H1 (cell line): ENCODE data around the gene OXSR1. TPM values are rescaled to one million over a fixed set of nuclear protein-coding genes. Genes with fewer than 3 reads are reported as not detected.

Source experiments
- CTCF ChIA-PET: fragments of 300-600 bp; sonication (Branson Sonifier 250); formaldehyde crosslinking; loops from one replicate; lab custom pipeline; 2021; ENCODE audit not compliant: partially characterized antibody; lab: Charles Lee
- POLR2A ChIA-PET: fragments of 300-600 bp; sonication (Branson Sonifier 250); formaldehyde crosslinking; loops from one replicate; lab custom pipeline; 2021; ENCODE audit warnings: inconsistent platforms; ENCODE audit not compliant: partially characterized antibody; lab: Charles Lee
- DNase-seq, 2 experiments: peaks; one replicate each; pipeline versions ENCODE4 v3.0.0 to v3.0.0-alpha.2; 2010 to 2022; ENCODE audit warnings: low spot score in 2 of 2, low read depth in 1 of 2, mixed read lengths in 1 of 2
- FAIRE-seq: peaks from 2 replicates; lab custom pipeline; 2011; peaks lifted over from hg19 to GRCh38; lab: Jason Lieb, UNC
- H2AFZ ChIP-seq: 2 replicates; pipeline ENCODE4 v1.8.1; 2012; ENCODE audit warnings: low read length, inconsistent platforms
- H2AK5ac ChIP-seq: 2 replicates; pipeline ENCODE4 v1.6.1; 2013; ENCODE audit warnings: low read depth, low read length
- H2BK120ac ChIP-seq: replicated peaks from 2 replicates; pipeline ENCODE3; 2013; ENCODE audit warnings: low read depth, low read length, inconsistent platforms
- H2BK12ac ChIP-seq: 2 replicates; pipeline ENCODE4 v1.6.1; 2013; ENCODE audit warnings: low read depth, low read length
- H2BK15ac ChIP-seq: 2 replicates; pipeline ENCODE4 v1.6.1; 2013; ENCODE audit warnings: low read length
- H2BK20ac ChIP-seq: 2 replicates; pipeline ENCODE4 v1.6.1; 2013; ENCODE audit warnings: low read length
- H2BK5ac ChIP-seq: 2 replicates; pipeline ENCODE4 v1.6.1; 2013; ENCODE audit warnings: low read depth, low read length
- H3K14ac ChIP-seq: 2 replicates; pipeline ENCODE4 v1.6.1; 2013; ENCODE audit warnings: inconsistent platforms; ENCODE audit not compliant: insufficient read length
- H3K18ac ChIP-seq: 2 replicates; pipeline ENCODE4 v1.6.1; 2013; ENCODE audit warnings: low read length; ENCODE audit errors: extremely low read depth
- H3K23ac ChIP-seq: 2 replicates; pipeline ENCODE4 v1.6.1; 2013; ENCODE audit warnings: inconsistent platforms; ENCODE audit not compliant: insufficient read length
- H3K23me2 ChIP-seq: 2 replicates; pipeline ENCODE4 v1.6.1; 2013; ENCODE audit warnings: low read depth, low read length
- H3K27ac ChIP-seq: 2 replicates; pipeline ENCODE4 v1.6.1; 2011; ENCODE audit warnings: low read depth, low read length, inconsistent platforms
- H3K27me3 ChIP-seq, 4 experiments: replicated peaks in 1 of 4; 1 replicate in 1 of 4; 2 replicates in 3 of 4; pipeline versions ENCODE4 v1.6.1 to v1.8.1; 2011 to 2013; ENCODE audit warnings: low read length in 3 of 4, mild to moderate bottlenecking in 3 of 4, inconsistent platforms in 2 of 4, mixed read lengths in 2 of 4, moderate library complexity in 1 of 4; ENCODE audit not compliant: control insufficient read depth in 3 of 4, insufficient read depth in 3 of 4; ENCODE audit errors: extremely low read depth in 1 of 4
- H3K36me3 ChIP-seq, 4 experiments: 2 replicates each; pipeline versions ENCODE4 v1.6.1 to v1.8.1; 2011 to 2013; ENCODE audit warnings: mild to moderate bottlenecking in 4 of 4, low read length in 3 of 4, moderate library complexity in 2 of 4, control low read depth in 1 of 4, inconsistent platforms in 1 of 4; ENCODE audit not compliant: insufficient read depth in 4 of 4, control insufficient read depth in 2 of 4
- H3K4ac ChIP-seq: replicated peaks from 2 replicates; pipeline ENCODE3; 2013; ENCODE audit warnings: low read length, low read depth, mixed read lengths, inconsistent platforms; ENCODE audit not compliant: insufficient read length
- H3K4me1 ChIP-seq, 4 experiments: replicated peaks in 1 of 4; 1 replicate in 1 of 4; 2 replicates in 3 of 4; pipeline versions ENCODE4 v1.6.1 to v1.8.1; 2011 to 2013; ENCODE audit warnings: low read length in 3 of 4, inconsistent platforms in 2 of 4, mixed read lengths in 1 of 4; ENCODE audit not compliant: insufficient read depth in 4 of 4, control insufficient read depth in 3 of 4
- H3K4me2 ChIP-seq, 2 experiments: 2 replicates each; pipeline versions ENCODE4 v1.6.1 to v1.8.1; 2011 to 2013; ENCODE audit warnings: low read depth in 2 of 2, low read length in 2 of 2, control low read depth in 1 of 2, inconsistent platforms in 1 of 2, mild to moderate bottlenecking in 1 of 2; ENCODE audit not compliant: insufficient read depth in 1 of 2
- H3K4me3 ChIP-seq, 4 experiments: fragments of 200-600, 300-600 bp in 1 of 4; sonication (generic), shearing (Covaris generic), sonication (Bioruptor Twin) in 1 of 4; 2 replicates each; pipeline versions ENCODE4 v1.5.1 to v1.8.1; 2011 to 2016; ENCODE audit warnings: low read length in 4 of 4, low read depth in 3 of 4, control low read depth in 2 of 4, inconsistent platforms in 2 of 4, mild to moderate bottlenecking in 2 of 4, mixed read lengths in 1 of 4, moderate library complexity in 1 of 4; ENCODE audit not compliant: insufficient read depth in 2 of 4; ENCODE audit errors: extremely low read depth in 1 of 4
- H3K56ac ChIP-seq: replicated peaks from 2 replicates; pipeline ENCODE3; 2013; ENCODE audit warnings: low read depth, mild to moderate bottlenecking, mixed read lengths, low read length, inconsistent platforms; ENCODE audit not compliant: insufficient read length
- H3K79me1 ChIP-seq: 2 replicates; pipeline ENCODE4 v1.6.1; 2013; ENCODE audit warnings: low read depth, low read length, control low read depth
- H3K79me2 ChIP-seq, 2 experiments: 2 replicates each; pipeline versions ENCODE4 v1.6.1 to v1.8.1; 2012 to 2013; ENCODE audit warnings: low read length in 2 of 2, mild to moderate bottlenecking in 2 of 2, inconsistent platforms in 1 of 2; ENCODE audit not compliant: insufficient read depth in 2 of 2, control insufficient read depth in 1 of 2
- H3K9ac ChIP-seq, 4 experiments: replicated peaks in 1 of 4; 1 replicate in 1 of 4; 2 replicates in 3 of 4; pipeline versions ENCODE4 v1.6.1 to v1.8.1; 2011 to 2013; ENCODE audit warnings: low read depth in 3 of 4, low read length in 3 of 4, control low read depth in 2 of 4, mild to moderate bottlenecking in 2 of 4, moderate library complexity in 2 of 4, inconsistent platforms in 1 of 4; ENCODE audit errors: extremely low read depth in 1 of 4
- H3K9me3 ChIP-seq, 2 experiments: 2 replicates each; pipeline versions ENCODE4 v1.6.1 to v1.8.1; 2012 to 2013; ENCODE audit warnings: mild to moderate bottlenecking in 2 of 2, moderate library complexity in 2 of 2, control low read depth in 1 of 2, inconsistent platforms in 1 of 2, low read depth in 1 of 2, low read length in 1 of 2, mixed read lengths in 1 of 2; ENCODE audit not compliant: insufficient read depth in 2 of 2
- H4K20me1 ChIP-seq, 2 experiments: replicated peaks in 1 of 2; 2 replicates each; pipeline versions ENCODE3 to v1.8.1; 2011 to 2013; ENCODE audit warnings: inconsistent platforms in 2 of 2, low read length in 2 of 2, mild to moderate bottlenecking in 1 of 2; ENCODE audit not compliant: insufficient read depth in 2 of 2, control insufficient read depth in 1 of 2
- H4K5ac ChIP-seq: 2 replicates; pipeline ENCODE4 v1.6.1; 2013; ENCODE audit warnings: low read length, low read depth, mixed read lengths, inconsistent platforms; ENCODE audit not compliant: insufficient read length
- H4K8ac ChIP-seq: 2 replicates; pipeline ENCODE4 v1.8.0; 2013; ENCODE audit warnings: mild to moderate bottlenecking, moderate library complexity, low read length, inconsistent platforms; ENCODE audit not compliant: insufficient read depth; ENCODE audit errors: extremely low read depth
- H4K91ac ChIP-seq: replicated peaks from 2 replicates; pipeline ENCODE3; 2013; ENCODE audit warnings: low read length, mixed read lengths, inconsistent platforms; ENCODE audit not compliant: insufficient read length
- EP300 ChIP-seq, 2 experiments: IDR thresholded peaks; 1 replicate in 1 of 2; 2 replicates in 1 of 2; pipeline ENCODE4 v1.6.1; 2011 to 2012; ENCODE audit warnings: low read depth in 2 of 2, low read length in 2 of 2, mild to moderate bottlenecking in 2 of 2, borderline replicate concordance in 1 of 2, inconsistent platforms in 1 of 2, moderate library complexity in 1 of 2
- KDM1A ChIP-seq: fragments of 200-600, 300-600 bp; sonication (generic); IDR thresholded peaks from 2 replicates; pipeline ENCODE4 v1.7.1; 2016; ENCODE audit warnings: mild to moderate bottlenecking, low read length, borderline replicate concordance
- RNF2 ChIP-seq: fragments of 200-900, 300-1000 bp; sonication (generic); IDR thresholded peaks from 2 replicates; pipeline ENCODE4 v1.7.1; 2016; ENCODE audit warnings: borderline replicate concordance, low read depth, mild to moderate bottlenecking, antibody characterized with exemption, low read length; ENCODE audit not compliant: poor library complexity, severe bottlenecking; ENCODE audit errors: missing control alignments
- WGBS, 2 experiments: shearing (Covaris generic) in 1 of 2; methylation state at CpG; one replicate each; pipeline versions ENCODE4 v1.1.6 to v1.1.7; 2013 to 2015; ENCODE audit warnings: low lambda C conversion rate in 2 of 2, mixed read lengths in 2 of 2, inconsistent platforms in 1 of 2, low coverage in 1 of 2, missing lambda C conversion rate in 1 of 2; ENCODE audit not compliant: insufficient replicate concordance in 2 of 2, insufficient coverage in 1 of 2, insufficient read length in 1 of 2; ENCODE audit errors: extremely low coverage in 1 of 2, missing lambda C conversion rate in 1 of 2; 5-methylcytosine and 5-hydroxymethylcytosine counted together
- polyA plus RNA-seq, 7 experiments: library from polyadenylated mRNA; depleted of rRNA in 3 of 7; stranded (reverse) in 5 of 7; unstranded in 2 of 7; fragments of >200 nt in 5 of 7; fragments of 200-250 nt in 2 of 7; gene quantifications; 1 replicate in 5 of 7; 2 replicates in 1 of 7; 4 replicates in 1 of 7; pipeline versions ENCODE4 v1.2.1 to v1.2.3, GENCODE V29; 2011 to 2013; ENCODE audit warnings: missing spikeins in 2 of 7, mixed read lengths in 2 of 7
- total RNA-seq: library from RNA; stranded (reverse); fragmentation: NEBNext Ultra II Directional; extraction: Animal tissue kit (Norgen Biotek cat#: 25700); gene quantifications from 2 replicates; pipeline ENCODE4 v1.2.1, GENCODE V29; 2021

The OXSR1 gene
- total and polyA plus RNA-seq, 2 of the 8 experiments (the other 6 are each of a cell fraction or from before 2014, with no cell fraction given): 25.1 to 47.0 TPM

- H3K23me2 ChIP-seq: peaks cover 10% of the 10 kb centered on the region
- H2BK15ac ChIP-seq: no peak overlapping the region
- H2AK5ac ChIP-seq: no peak overlapping the region
- DNase-seq (peak in 1 of 2 experiments; percentile 33), FAIRE-seq (no peak)
- POLR2A ChIA-PET: interaction anchor here (1.2 to 1.3 kb wide), 2 partner anchors 14 to 21 kb away, joined by 3 read pairs; no protein-coding TSS in a partner anchor
- 78% methylated on average over 3 of the region's 3 CpGs; no CpG with 5 or more reads in 1 of the 2 experiments for WGBS, 2 experiments
- no peaks in the 10 kb centered on the region for H3K79me1 ChIP-seq
- no peak overlapping the region for H4K5ac ChIP-seq
- peaks cover 3 to 5% (median 4%) of the 10 kb centered on the region in 4 experiments; a peak in 6 of 7 replicates for H3K4me1 ChIP-seq
- H4K91ac ChIP-seq: no peak overlapping the region
- CTCF ChIA-PET: interaction anchor here (2.4 to 8.1 kb wide), 2 partner anchors 10 to 19 kb away, joined by 6 to 52 read pairs; no protein-coding TSS in a partner anchor
- no peak overlapping the region; a peak in 1 of 7 replicates for H3K9ac ChIP-seq
- no peak overlapping the region for H3K4ac ChIP-seq
- no peak overlapping the region for H3K27ac ChIP-seq
- H3K36me3 ChIP-seq: peaks cover 3 to 11% (median 8%) of the 10 kb centered on the region in 4 experiments; a peak in 4 of 8 replicates
- H3K23ac ChIP-seq: no peak overlapping the region
- H3K18ac ChIP-seq: no peak overlapping the region
- no peak overlapping the region for H2BK5ac ChIP-seq
- no peak overlapping the region for H2BK20ac ChIP-seq
- H2BK120ac ChIP-seq: no peak overlapping the region
- H3K56ac ChIP-seq: no peak overlapping the region
- no peak overlapping the region for H4K8ac ChIP-seq
- H3K4me2 ChIP-seq: no peak overlapping the region
- no peaks in the 10 kb centered on the region for H4K20me1 ChIP-seq
- H3K79me2 ChIP-seq: peaks cover 0 to 8% of the 10 kb centered on the region in 2 experiments; a peak in 1 of 4 replicates
- no peak overlapping the region for H3K4me3 ChIP-seq
- TF ChIP-seq EP300 (IDR thresholded peaks at IDR 0.05; ENCODE audit: borderline replicate concordance in 1 of 2, low read depth in 2 of 2, low read length in 2 of 2): peak in 1 of 2 experiments; percentile 50; a peak in 1 of 3 replicates
- no peak for TF ChIP-seq RNF2
- TF ChIP-seq KDM1A: no peak
- no peaks in the 10 kb centered on the region for H3K9me3 ChIP-seq
- H2BK12ac ChIP-seq: no peak overlapping the region
- no peak overlapping the region for H3K14ac ChIP-seq
- no peak overlapping the region for H2AFZ ChIP-seq
- no peaks in the 10 kb centered on the region for H3K27me3 ChIP-seq
Measured at GRCh38 chr3:38143511-38143910, 21.8 kb upstream of the OXSR1 start.
